Karpas-422 (cell line): Measurements from ENCODE around the gene TMEM200A. TPM values are rescaled to one million over a fixed set of nuclear protein-coding genes. Genes with fewer than 3 reads are reported as not detected.

Experiments
- DNase-seq: peaks from one replicate; pipeline ENCODE4 v3.0.0-alpha.2; 2015
- H2AFZ ChIP-seq: fragments of 200-600 bp; sonication (generic); 2 replicates; pipeline ENCODE4 v1.6.1; 2014; ENCODE audit warnings: antibody characterized with exemption, low read length, mixed read lengths
- H3K27ac ChIP-seq: fragments of 200-600 bp; sonication (generic); 2 replicates; pipeline ENCODE4 v1.5.1; 2014; ENCODE audit warnings: mild to moderate bottlenecking, low read length, moderate library complexity
- H3K27me3 ChIP-seq: fragments of 200-600 bp; sonication (generic); 2 replicates; pipeline ENCODE4 v1.6.1; 2014; ENCODE audit warnings: low read length, mixed read lengths
- H3K36me3 ChIP-seq: fragments of 200-600 bp; sonication (generic); 2 replicates; pipeline ENCODE4 v1.6.1; 2014; ENCODE audit warnings: low read length, mixed read lengths; ENCODE audit not compliant: insufficient read depth
- H3K4me1 ChIP-seq: fragments of 200-600 bp; sonication (generic); 2 replicates; pipeline ENCODE4 v1.6.1; 2014; ENCODE audit warnings: mild to moderate bottlenecking, low read length, mixed read lengths
- H3K4me2 ChIP-seq: fragments of 200-600 bp; sonication (generic); 2 replicates; pipeline ENCODE4 v1.6.1; 2014; ENCODE audit warnings: low read length, low read depth, mild to moderate bottlenecking; ENCODE audit not compliant: poor library complexity, severe bottlenecking
- H3K4me3 ChIP-seq: fragments of 200-600 bp; sonication (generic); 2 replicates; pipeline ENCODE4 v1.5.1; 2014; ENCODE audit warnings: mild to moderate bottlenecking, antibody characterized with exemption, low read length, mixed read lengths
- H3K79me2 ChIP-seq: fragments of 200-600 bp; sonication (generic); 2 replicates; pipeline ENCODE4 v1.6.1; 2014; ENCODE audit warnings: mild to moderate bottlenecking, low read length, mixed read lengths
- H3K9ac ChIP-seq: fragments of 200-600 bp; sonication (generic); 2 replicates; pipeline ENCODE4 v1.6.0; 2014; ENCODE audit warnings: low read length
- H3K9me2 ChIP-seq: fragments of 200-600 bp; sonication (generic), shearing (Covaris generic); replicated peaks from 2 replicates; pipeline ENCODE4 v1.6.0; 2014; ENCODE audit warnings: mild to moderate bottlenecking, low read length, moderate library complexity; ENCODE audit not compliant: insufficient read depth
- H3K9me3 ChIP-seq: fragments of 300-700, 200-600 bp; sonication (generic); 2 replicates; pipeline ENCODE4 v1.6.1; 2014; ENCODE audit warnings: low read length, mixed read lengths
- H4K20me1 ChIP-seq: fragments of 200-600 bp; sonication (generic); 2 replicates; pipeline ENCODE4 v1.6.1; 2014; ENCODE audit warnings: mild to moderate bottlenecking, antibody characterized with exemption, low read length, low read depth; ENCODE audit not compliant: insufficient read depth
- total RNA-seq: library from RNA; depleted of rRNA; stranded (reverse); fragments of >200 nt; shearing (Covaris generic); gene quantifications from 2 replicates; pipeline ENCODE4 v1.2.3, GENCODE V29; 2014; ENCODE audit warnings: low replicate concordance; rRNA removed

The TMEM200A gene
- total RNA-seq, 1 experiment from 2014 or later = not detected

DNA sequence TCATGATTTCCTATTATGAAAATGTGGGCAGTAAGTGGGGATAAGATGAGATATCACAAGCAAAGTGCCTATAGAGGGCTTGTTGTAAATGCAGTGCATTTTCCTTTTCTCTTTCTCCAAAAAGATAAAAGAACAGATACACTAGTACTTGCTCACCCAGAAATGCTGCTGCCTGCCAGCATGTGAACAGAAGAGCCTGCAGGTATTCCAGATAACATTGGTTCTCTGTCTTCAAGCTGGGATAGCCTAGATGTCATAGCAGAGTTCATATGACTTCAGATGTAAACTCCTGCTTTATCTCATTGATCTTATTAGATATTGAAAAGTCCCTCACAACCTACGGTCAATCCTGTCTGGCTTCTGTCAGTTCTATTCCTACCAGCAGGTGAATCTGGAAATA is 123.7 kb downstream of the TMEM200A start:
- H4K20me1 ChIP-seq = no peaks in the 10 kb centered on the region
- H3K9me2 ChIP-seq = no peaks in the 10 kb centered on the region
- no peak for DNase-seq
- H3K4me3 ChIP-seq = no peak overlapping the region
- no peaks in the 10 kb centered on the region for H3K9me3 ChIP-seq
- no peak overlapping the region for H3K27ac ChIP-seq
- no peak overlapping the region for H2AFZ ChIP-seq
- H3K9ac ChIP-seq = no peak overlapping the region
- no peaks in the 10 kb centered on the region for H3K79me2 ChIP-seq
- H3K36me3 ChIP-seq = no peaks in the 10 kb centered on the region
- H3K4me2 ChIP-seq = no peak overlapping the region
- no peaks in the 10 kb centered on the region for H3K4me1 ChIP-seq
- H3K27me3 ChIP-seq = no peaks in the 10 kb centered on the region

Other genes starting within 250 kb of the TMEM200A start
- not detected in 2 replicates for gene SAMD3, start 143.1 kb upstream of the TMEM200A start, total RNA-seq